GM18520 (cell line): Measurements from ENCODE around the gene CPN2.

Experiments used
- ATAC-seq: cut with Tn5 transposase; IDR thresholded peaks from one replicate; pipeline ENCODE4 v1.9.1; 2021; ENCODE audit not compliant: unreplicated experiment

CPN2 gene

DNA sequence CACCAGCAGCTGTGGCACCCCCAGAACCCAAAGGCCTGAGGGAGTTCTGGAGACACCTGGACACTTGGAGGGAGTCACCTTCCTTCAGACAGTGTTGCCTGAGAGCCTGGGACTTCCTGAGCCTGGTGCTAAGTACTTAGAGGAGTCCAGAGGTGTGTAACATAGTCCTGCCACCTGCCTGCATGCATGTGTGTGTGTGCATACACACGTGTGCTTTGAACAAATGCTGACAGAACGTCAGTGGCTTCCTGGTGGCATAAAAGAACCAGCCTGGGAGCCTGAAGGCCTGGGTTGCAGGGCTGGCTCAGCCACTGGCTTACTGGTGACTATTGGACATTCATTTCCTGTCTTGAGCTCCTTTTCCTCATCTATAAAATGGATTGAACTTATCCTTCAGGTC is 3.2 kb upstream of the CPN2 start:
- ATAC-seq = no peak

DNA sequence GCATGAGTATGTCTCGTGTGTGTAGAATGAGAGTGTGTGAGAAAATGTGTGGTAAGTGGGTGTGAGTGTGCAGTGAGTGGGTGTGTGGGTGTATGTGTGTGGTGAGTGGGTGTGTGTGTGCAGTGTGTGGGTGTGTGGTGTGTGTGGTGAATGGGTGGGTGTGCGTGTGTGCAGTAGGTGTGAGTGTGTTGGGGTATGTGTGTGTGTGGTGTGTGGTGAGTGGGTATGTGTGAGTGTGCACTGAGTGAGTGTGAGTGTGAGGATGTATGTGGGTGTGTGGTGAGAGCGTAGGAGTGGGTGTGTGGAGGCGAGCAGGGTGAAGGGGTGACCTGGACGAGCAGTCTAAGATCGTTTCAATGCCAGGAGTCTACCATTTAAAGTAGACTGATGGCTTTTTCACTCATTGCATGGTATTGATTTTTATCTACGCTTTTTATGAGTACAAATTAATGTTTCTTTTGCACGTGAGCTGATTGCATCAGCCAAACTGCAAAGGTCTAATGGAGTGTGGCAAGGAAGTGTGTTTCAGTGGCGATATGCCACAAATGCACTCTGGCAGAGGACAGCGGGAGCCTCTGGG is 1.6 kb upstream of the CPN2 start:
- no peak for ATAC-seq

DNA sequence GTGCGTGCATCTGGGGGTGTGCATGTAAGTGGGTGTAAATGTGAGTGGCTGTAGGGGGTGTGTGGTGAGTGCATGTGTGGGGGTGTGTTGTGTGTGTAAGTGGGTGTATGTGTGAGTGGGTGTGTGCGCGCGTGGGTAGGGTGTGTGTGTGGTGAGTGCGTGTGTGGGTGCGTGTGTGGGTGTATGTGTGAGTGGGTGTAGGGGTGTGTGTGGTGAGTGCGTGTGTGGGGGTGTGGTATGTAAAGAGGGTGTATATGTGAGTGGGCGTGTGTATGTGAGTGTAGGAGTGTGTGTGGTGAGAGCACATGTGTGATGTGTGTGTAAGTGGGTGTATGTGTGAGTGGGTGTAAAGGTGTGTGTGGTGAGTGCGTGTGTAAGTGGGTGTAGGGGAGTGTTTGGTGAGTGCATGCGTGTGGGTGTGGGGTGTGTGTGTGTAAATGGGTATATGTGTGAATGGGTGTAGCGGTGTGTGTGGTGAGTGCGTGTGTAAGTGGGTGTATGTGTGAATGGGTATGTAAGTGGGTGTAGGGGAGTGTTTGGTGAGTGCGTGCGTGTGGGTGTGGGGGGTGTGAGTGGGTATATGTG is 916 bp upstream of the CPN2 start:
- ATAC-seq = no peak

DNA sequence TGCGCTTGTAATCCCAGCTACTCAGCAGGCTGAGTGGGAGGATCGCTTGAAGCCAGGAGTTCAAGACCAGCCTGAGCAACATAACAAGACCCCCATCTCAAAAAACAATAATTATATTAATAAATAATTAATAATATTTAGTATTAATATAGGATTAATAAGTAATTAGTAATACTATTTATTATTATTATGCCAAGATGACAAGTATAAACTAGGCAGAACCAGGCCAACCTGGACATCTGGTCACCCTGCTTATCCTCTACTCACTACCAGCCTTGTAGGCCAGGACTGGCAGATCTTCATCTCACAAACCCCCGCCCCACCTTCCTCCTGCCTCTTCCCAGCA is 429 bp downstream of the CPN2 start:
- no peak for ATAC-seq

DNA sequence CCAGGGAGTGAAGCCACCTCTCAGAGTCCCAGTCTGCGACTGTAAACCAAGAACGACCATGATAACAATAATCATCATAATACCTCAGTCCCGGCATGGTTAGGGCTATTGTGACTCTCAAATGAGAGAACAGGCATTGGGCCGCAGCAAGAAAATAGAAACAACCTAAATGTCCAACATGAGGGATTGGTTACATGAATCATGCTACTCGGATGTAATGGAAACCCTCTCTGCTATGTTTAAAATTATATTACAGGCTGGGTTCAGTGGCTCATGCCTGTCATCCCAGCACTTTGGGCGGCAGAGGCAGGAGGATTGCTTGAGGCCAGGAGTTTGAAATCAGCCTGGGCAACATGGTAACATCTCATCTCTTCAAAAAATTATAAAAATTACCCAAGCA is 2.8 kb downstream of the CPN2 start:
- ATAC-seq = no peak

DNA sequence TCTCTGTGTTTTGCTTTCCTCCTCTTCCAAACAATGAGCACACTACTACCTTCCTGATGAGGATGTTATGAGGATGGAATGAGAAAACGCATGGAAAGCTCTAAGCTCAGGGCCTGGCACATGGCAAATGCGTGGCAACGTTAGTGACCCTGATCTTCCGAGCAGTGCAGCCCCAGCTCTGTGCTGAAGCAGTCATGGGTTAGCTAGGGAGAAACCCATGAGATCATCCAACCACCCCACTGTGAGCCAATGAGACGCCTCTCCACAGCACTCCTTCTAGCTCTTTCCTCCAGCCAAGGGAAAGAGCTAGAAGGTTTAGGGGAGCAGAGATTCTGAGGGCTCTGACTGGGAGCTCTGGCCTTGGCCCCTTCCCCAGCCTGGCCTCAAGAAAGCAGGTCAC is 4.5 kb downstream of the CPN2 start:
- no peak for ATAC-seq

DNA sequence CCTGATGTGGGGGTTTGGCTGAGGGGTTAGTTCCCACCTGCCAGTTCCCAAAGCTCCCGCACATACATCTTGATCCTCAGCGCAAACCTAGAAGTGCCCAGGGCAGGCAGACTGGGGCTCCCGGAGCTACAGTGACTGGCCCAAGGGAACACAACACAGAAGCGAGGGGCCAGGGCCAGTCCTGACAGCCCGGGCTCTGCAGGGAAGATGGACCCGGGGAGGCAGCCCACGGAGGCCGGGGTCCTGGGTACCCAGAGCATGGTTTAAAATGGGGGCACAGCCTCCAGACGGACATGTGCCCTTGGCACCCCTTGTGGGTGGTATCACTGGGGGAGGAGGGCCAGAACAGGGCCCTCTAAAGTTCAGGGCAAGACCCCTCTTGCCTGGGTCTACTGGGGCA is 5.1 kb downstream of the CPN2 start:
- no peak for ATAC-seq

DNA sequence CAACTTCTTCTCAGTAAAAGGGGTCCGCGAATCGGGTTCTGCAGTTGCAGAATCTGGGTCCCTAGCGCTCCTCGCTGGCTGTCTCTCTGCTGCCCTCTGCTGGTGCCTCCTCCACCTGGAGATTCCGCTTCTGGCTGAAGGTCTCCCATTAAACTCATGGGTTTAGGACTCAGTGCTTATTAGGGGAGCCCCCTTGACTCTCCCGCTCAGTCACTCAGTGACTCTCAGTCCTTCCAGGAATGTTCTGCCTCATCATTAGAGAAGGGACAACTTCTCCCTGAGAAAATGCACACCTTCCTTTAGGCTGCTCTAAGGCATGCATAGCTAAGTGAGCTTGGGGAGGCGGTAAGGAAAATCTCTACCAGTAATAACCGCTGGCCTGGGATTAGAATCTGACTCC is 7.1 kb downstream of the CPN2 start:
- no peak for ATAC-seq

DNA sequence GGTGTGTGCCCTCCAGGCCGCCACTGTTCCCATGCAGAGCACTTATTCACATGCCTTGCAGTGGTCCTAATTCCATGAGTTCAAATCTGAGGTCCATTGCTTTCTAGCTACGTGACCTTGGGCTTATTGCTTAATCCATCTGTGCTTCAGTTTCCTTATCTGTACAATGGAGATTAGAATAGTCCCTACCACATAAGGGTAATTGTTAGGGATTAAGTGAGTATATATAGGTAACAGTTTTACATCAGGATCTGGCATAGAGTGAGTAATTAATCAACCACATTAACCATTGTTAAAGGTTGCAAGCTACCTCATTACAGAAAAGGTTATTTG is 7.6 kb downstream of the CPN2 start:
- ATAC-seq = no peak

DNA sequence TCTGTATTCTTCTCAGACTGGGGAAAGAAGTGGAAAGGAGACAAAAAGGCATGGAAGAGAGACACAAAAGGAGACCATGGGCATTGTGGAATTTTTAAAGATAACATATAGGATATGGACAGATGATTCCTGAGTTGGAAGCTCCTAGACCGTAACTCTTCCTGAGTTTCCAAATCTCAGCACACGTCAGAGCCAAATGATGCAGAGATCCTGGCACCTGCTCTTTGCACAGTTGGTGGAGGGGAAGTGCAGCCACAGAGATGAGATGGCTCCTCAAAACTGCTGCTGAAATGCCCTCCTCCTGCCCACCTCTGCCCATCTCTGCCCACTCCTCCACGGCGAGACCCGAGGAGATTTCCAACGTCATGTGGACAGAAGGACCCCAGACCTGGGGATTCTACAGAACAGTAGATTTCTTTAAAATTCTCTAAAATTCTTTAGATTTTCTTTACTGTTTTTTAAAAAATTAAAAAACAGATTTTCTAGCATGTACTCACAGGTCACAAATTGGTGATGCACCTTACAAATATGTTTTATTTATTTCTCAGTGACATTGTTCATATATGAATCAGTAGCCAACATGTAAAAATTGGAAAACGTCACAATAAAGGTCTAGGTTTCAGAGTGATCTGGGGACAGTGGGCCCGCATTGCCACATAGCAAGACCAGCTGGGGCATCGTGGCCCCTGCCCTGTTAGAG is 8.1 kb downstream of the CPN2 start:
- no peak for ATAC-seq

DNA sequence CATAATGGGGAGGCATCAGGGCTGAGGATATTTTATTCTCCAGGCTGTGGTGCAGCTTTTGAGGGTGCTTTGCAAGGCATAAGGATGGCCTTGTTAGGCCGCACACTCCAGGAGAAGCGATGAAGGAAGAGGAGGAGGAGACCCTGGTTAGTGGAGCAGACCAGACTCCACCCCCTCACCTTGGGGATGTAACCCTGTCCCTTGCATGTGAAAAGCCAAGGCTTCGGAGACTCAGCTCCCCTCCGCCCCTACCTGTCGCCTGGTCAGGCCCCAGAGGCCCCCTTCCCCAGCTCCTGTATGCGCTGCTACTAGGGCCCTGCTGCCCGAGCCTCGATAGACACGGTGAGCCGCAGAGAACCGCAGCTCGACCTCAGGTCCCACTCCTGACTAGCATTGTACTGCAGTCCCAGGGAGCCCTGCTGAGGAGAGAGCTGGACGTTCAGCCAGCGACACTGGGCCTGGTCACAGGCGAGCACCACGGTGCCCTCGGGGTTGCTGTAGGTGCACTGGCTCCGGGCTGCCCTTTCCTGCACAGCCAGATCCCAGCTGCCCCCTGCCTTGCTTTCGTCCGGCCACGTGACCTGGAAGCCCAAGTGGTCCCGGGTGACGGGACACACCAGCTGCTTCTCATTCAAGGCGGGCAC is 10.2 kb downstream of the CPN2 start:
- no peak for ATAC-seq

DNA sequence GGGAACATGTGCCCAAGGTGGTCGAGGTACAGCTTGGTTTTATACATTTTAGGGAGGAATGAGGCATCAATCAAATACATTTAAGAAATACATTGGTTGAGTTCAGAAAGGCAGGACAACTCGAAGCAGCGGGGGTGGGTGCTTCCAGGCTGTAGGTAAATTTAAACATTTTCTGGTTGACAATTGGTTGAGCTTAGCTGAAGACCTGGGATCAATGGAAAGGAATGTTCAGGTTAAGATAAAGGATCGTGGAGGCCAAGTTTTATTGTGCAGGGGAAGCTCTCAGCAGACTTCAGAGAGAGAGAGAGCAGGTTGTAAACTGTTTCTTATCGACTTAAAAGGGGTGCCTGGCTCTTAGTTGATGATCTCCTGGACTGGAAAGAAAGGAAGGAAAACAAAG is 11.3 kb downstream of the CPN2 start:
- ATAC-seq = no peak

DNA sequence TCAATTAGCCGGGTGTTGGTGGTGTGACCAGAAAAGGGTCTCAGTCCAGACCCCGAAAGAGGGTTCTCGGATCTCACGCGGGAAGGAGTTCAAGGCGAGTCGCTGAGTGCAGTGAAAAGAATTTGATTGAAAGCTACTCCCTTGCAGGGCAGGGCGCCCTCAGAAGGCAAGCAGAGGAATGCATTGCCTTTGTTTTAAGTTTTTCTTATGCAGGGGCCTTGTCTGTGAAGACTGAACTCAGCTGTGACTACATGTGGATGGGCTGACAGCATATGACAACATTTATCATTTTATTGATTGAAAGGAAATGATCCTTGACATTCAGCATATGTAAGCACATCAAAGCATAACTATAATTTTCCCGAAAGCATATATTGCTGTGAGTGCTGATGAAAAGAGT is 11.8 kb downstream of the CPN2 start:
- no peak for ATAC-seq

DNA sequence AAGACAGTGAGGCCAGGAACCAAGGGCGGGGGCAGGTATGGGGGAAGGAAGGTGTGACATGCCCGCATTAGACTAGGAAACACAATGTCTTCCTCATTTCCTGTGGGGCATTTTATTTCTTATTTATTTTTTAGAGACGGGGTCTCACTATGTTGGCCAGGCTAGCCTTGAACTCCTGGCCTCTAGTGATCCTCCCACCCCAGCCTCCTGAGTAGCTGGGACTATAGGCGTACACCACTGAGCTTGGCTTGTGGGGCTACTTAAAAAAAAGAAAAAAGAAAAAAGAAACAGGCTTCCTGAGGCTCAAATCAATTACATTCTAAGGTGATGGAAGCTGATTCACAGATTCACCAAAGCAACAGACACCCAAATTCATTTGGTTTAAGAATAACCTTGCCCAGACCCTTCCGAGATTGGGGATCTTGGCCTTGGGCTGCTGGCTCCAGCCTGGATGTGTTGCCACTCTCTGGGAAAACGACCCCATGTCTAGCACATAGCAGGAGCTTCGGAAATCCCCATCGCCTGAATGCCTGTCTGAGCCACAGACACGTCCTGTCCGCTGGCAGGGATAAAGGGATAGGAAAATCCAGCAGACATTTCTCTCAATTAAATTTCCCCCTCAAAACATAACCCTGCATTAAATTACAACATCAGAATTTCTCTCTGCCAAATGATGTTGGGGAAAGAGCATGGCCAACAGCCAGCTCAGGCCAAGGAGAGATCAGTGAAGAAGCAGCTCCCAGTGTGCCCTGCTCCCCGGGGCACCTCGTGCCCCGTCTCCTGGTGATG is 13.0 kb downstream of the CPN2 start:
- ATAC-seq = no peak

DNA sequence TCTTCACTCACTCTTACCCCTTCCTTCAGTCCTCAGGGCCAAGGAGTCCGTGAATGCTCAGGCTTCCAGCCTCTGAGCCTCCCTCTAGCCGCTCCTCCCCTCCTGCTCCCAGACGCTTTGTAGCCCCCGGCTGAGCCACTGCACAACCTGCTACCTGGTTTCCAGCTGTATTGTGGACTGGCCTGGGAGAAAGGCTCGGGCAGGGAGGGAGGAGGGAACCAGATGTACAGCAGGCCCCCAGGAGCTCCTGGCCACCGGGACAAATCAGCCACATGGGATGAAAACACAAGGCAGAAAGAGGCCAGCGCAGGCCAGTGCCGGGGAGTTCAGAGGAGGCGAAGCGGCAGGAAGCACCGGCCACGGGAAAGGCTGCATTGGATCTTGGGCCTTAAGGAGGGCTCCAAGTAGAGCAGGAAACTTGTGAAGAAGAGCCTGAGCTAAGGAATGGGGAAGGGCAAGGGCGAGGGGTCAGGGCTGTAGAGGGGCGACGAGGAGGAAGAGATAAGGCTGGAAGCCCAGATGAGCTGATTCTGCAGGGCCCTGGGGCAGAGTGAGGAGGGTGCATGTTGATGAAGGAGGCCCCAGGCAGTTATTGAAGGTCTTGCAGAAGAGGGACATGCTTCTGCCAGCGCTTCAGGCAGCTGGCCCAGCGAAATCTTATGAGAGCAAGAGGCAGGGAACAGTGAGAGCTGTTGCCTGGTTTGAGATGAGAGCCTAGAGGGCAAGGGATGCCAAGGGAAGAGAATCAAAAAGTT is 14.3 kb downstream of the CPN2 start:
- no peak for ATAC-seq

DNA sequence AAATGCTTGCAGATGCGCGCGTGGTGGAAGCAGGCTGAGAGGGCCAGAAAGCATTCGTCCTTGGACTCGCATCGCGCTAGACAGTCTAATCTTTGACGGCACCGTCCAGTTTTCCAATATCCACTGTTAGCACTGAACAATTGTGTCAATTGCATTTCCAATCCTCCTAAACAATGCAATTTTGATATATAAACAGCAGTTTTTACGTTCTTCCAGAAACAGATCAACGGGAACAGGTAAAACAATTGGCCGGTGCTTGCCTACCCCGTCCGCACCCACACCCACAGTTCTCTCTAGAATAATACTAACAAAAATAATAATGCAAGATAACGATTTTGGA is 17.2 kb downstream of the CPN2 start:
- no peak for ATAC-seq

DNA sequence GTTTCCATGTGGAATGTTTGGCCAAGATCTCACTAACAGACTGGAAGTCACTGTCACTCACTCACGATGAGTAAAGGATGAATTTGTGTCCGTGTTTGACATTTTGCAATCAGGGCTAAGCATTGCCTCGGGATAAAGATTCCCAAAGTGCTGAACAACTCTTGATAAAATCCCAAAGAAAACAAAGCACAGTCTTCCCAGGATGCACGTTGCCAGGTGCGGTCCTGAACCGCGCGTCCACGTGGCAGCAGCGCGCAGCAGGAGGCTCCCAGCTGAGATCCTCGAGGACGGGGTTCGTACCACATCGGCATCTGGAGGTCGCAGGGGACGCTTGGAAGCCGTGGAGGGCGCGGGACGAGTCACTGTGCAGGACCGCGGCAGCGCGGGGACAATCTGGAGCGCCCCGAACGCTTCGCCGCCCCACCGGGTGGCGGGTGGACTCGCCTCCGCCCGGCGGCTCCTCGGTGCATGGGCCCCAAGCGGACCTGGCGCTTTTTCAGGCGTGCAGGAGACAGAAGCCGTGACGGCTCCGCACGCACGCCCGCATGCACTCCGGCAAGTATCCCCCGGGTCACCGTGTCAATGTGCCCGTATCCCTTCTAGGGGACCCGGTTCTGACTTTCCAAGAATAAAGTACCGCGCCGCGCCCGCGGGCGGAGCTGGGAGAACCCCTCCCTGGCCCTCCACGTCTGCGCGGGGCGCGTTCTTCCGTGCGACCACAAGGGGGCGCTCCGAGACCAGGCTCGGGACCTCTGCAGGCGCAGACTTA is 17.7 kb downstream of the CPN2 start:
- ATAC-seq = peak; percentile 56

DNA sequence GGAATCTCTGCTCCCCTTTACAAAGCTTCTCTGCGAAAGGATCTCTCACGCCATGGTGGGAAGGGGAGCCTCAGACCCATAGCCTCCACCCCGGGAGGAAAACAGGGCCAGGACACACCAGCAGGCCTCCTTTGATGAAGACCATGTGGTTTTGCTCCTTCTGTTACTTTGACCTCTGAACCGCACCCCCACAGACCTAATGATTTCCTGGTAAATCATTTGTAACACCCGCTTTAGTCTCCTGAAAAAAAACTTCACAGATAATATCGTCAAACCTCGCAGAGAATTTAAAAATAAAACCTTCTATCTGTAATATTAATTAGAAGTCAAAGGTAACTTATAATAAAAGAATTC is 18.3 kb downstream of the CPN2 start:
- ATAC-seq = no peak

DNA sequence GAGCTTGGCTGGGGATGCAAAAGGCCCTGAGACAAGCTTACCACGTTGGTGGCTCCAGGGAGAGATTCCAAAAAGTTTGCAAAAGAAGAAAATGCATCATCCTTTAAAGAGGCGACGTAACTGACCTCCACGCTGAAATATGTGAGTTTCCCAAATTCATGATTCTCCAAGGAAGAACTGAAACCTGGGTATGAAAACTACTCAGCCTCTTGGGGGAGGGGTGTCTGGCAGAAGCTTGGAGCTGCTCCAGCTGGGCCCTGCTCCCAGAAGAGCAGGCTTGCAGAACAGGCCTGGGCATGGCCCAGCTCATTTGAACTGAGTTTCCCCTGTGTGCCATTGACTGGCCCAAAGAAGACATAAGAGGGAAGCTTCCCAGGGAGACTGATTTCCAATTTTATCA is 20.5 kb downstream of the CPN2 start:
- ATAC-seq = no peak

DNA sequence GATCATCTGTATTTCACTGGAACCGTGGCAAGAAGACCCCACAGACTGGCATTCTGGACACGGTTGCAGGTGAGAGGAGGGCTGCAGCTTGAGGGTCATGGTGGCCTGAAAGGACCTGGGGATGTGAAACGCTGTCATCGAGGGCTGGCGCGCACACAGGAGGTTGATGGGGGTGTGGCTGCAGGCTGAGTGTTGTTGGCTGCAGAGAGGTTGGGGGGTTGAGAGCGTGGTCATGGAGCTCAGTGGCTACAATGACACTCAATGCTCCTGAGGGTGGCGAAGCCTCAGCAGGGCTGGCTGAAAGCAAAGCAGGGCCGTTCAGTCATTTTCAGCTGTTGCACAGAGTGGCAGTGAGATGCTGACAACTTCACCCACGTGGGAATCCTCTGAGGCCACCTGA is 21.0 kb downstream of the CPN2 start:
- ATAC-seq = no peak

DNA sequence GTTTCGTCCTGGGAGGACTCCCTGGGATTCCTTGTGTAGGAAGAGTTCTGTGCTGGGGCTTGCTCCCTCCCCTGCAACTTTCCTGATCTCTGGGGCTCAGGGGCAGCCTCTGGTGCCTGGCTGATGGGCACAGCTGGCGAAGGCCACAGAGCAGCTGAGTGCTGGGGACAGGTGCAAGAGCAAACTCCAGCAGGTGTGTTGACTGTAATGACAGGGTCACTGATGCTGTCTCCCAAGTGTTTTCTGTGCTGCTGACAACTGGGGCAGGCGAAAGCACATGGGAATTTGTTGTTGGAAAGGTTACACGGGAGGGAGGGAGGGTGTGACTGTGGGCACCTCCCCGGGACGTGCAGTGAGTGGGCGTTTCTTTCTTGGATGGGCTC is 21.6 kb downstream of the CPN2 start:
- ATAC-seq = no peak
